GM23338 (cell line): ENCODE results near the gene SLC25A26.

ENCODE experiments used
- CTCF ChIP-seq, 2 experiments: fragments of 200-600 bp in 1 of 2; sonication (generic) in 1 of 2; conservative IDR thresholded peaks; 2 replicates each; pipeline versions ENCODE4 v1.5.1 to v1.6.1; 2016 to 2017; ENCODE audit warnings: antibody characterized with exemption in 2 of 2, low read depth in 2 of 2, mild to moderate bottlenecking in 2 of 2, moderate library complexity in 1 of 2
- EZH2phosphoT487 ChIP-seq: fragments of 200-600 bp; sonication (generic); IDR thresholded peaks from one replicate; pipeline ENCODE4 v1.8.1; 2018; ENCODE audit warnings: antibody characterized with exemption; ENCODE audit not compliant: unreplicated experiment
- POLR2AphosphoS5 ChIP-seq: IDR thresholded peaks from 2 replicates; pipeline ENCODE4 v1.6.1; 2016; ENCODE audit warnings: antibody characterized with exemption, low read depth

DNA sequence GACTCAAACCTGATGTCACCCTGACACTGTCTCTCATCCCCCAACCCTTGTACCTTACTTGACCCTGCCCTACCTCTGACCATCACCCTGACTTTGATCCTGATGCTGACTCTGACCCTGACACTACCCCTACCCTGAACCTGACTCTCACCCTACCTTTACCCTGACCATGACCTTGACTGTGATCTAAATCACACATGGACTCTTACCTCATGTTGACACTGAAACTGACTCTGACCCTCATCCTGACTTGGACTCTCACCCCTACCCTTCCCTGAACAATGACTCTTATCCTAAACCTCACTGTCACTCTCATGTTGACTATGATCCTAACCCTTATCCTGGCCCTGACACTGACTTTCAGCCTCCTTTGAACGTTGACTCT, 21.7 kb upstream of the SLC25A26 start:
- TF ChIP-seq CTCF (conservative IDR thresholded peaks at IDR 0.05; ENCODE audit: low read depth in 2 of 2) (no peak), POLR2AphosphoS5 (no peak), EZH2phosphoT487 (no peak)
